ENCODE data around the gene ZNF813. TPM values are rescaled to one million over a fixed set of nuclear protein-coding genes. Genes with fewer than 3 reads are reported as not detected.
"Not testable (repeated sequence)": the region's sequence is repeated elsewhere in the genome, so short reads cannot be mapped to it uniquely, and the experiment has no call there.

Gene ZNF813
- polyA plus RNA-seq (ENCODE audit: insufficient read length in 4 of 4) = 1 to 10 TPM; 6.6 to 8.0 (median 6.9) TPM

- peak; percentile 76 to 85 (median 81) for DNase-seq (ENCODE audit: low read depth in 4 of 4, low spot score in 2 of 4)
Observed at GRCh38 chr19:53467485-53468262, at the start of gene ZNF813. TSS of gene ZNF813 (plus strand) at chr19:53467733. CDS start at chr19:53483823, 16,090 bp downstream.

DNA sequence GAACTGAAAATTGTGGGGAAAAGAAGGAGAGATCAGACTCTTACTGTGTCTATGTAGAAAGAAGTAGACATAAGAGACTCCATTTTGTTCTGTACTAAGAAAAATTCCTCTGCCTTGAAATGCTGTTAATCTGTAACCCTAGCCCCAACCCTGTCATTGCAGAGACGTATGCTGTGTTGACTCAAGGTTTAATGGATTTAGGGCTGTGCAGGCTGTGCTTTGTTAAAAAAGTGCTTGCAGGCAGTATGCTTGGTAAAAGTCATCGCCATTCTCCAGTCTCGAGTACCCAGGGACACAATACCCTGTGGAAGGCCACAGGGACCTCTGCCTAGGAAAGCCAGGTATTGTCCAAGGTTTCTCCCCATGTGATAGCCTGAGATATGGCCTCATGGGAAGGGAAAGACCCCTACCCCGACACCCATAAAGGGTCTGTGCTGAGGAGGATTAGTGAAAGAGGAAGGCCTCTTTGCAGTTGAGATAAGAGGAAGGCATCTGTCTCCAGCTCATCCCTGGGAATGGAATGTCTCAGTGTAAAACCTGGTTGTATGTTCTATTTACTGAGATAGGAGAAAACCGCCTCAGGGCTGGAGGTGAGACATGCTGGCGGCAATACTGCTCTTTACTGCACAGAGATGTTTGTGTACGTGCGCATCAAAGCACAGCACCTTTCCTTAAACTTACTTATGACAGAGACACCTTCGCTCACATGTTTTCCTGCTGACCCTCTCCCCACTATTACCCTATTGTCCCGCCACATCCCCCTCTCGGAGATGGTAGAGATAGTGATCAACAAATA is 46.8 kb upstream of the ZNF813 start:
- not testable (repeated sequence) for DNase-seq (ENCODE audit: low read depth in 4 of 4, low spot score in 2 of 4)

GRCh38 chr19:53422551-53422950 is 45.0 kb upstream of the ZNF813 start:
- DNase-seq (ENCODE audit: low read depth in 4 of 4, low spot score in 2 of 4) = no peak

- DNase-seq (ENCODE audit: low read depth in 4 of 4, low spot score in 2 of 4) = not testable (repeated sequence)
Observed at GRCh38 chr19:53423074-53423473, 44.5 kb upstream of the ZNF813 start.

DNA sequence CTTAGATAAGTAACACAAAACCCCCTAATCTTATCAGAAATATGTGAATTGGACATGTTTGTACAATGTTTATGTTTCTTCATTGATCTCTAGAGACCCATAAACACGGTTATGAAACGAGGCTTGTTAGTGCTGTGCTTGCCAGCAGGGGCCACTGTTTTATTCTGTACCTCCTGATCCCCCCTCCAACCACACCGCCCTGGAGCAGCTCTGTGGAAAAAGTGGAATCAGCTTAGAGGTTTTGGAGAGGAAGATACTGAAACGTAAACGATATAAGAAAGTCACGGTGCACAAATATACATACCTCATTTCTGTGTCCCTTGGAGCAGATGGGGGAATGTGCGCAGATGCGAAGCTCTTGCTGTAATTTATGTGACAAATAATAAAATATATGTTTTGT is 43.9 kb upstream of the ZNF813 start:
- not testable (repeated sequence) for DNase-seq (ENCODE audit: low read depth in 4 of 4, low spot score in 2 of 4)

GRCh38 chr19:53424968-53425597 is 42.5 kb upstream of the ZNF813 start:
- peak in 3 of 4 donors; percentile 50 to 76 (median 53) for DNase-seq (ENCODE audit: low read depth in 4 of 4, low spot score in 2 of 4)

DNA sequence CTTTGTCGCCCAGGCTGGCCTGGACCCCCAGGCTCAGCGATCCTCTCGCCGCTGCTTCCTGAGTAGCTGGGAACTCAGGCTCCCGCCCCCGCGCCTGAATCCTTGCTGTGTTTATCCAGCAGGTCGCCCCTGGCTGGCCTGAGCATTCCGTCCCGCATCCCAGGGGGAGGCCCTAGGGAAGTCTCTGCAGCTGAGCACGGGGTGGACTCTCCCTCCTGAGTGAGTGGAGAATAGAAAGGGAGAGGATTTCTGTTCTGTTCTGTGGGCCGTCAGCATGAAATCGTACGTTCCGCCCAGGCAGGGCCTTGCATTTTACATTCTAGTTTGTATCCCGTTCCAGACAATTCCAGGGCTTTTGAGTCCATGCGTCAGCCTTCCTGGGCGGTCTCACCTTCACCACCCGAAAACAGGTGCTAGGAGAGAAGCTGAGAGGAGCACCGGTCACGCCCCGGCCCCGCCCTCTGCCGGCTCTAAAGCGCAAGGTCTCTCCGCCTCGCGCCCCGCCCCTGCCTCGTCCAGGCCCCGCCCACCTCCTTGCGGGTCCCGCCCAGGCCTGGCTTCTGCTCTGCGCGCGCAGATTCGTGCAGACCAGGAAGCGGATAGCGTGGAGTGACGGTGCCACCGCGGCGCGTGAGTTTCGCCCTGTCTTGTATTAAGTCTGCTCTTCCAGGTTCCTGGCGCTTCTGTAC is 36.0 kb upstream of the ZNF813 start, which contains the start of gene ZNF761:
ZNF761 (plus strand) TSS at position 586 of the 689 bp plus-strand sequence. CDS start 15,285 bp downstream, outside the sequence.
- peak; percentile 73 to 84 (median 84) for DNase-seq (ENCODE audit: low read depth in 4 of 4, low spot score in 2 of 4)

- DNase-seq (ENCODE audit: low read depth in 4 of 4, low spot score in 2 of 4) = no peak
Observed at GRCh38 chr19:53432088-53432661, 35.4 kb upstream of the ZNF813 start.

DNA sequence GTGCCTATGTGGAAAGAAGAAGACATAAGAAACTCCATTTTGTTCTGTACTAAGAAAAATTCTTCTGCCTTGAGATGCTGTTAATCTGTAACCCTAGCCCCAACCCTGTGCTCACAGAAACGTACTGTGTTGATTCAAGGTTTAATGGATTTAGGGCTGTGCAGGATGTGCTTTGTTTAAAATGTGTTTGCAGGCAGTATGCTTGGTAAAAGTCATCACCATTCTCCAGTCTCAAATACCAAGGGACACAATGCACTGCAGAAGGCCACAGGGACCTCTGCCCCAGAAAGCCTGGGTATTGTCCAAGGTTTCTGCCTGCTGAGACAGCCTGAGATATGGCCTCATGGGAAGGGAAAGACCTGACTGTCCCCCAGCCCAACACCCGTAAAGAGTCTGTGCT is 23.7 kb upstream of the ZNF813 start:
- DNase-seq (ENCODE audit: low read depth in 4 of 4, low spot score in 2 of 4) = not testable (repeated sequence)

- DNase-seq (ENCODE audit: low read depth in 4 of 4, low spot score in 2 of 4) = not testable (repeated sequence)
Observed at GRCh38 chr19:53447196-53447595, 20.3 kb upstream of the ZNF813 start.

- DNase-seq (ENCODE audit: low read depth in 4 of 4, low spot score in 2 of 4) = no peak
Observed at GRCh38 chr19:53455828-53456227, 11.7 kb upstream of the ZNF813 start.

- not testable (repeated sequence) for DNase-seq (ENCODE audit: low read depth in 4 of 4, low spot score in 2 of 4)
Observed at GRCh38 chr19:53460131-53460721, 7.3 kb upstream of the ZNF813 start.

- DNase-seq (ENCODE audit: low read depth in 4 of 4, low spot score in 2 of 4) = no peak
Observed at GRCh38 chr19:53461866-53462265, 5.7 kb upstream of the ZNF813 start.

GRCh38 chr19:53462861-53463260 is 4.7 kb upstream of the ZNF813 start:
- DNase-seq (ENCODE audit: low read depth in 4 of 4, low spot score in 2 of 4) = no peak

DNA sequence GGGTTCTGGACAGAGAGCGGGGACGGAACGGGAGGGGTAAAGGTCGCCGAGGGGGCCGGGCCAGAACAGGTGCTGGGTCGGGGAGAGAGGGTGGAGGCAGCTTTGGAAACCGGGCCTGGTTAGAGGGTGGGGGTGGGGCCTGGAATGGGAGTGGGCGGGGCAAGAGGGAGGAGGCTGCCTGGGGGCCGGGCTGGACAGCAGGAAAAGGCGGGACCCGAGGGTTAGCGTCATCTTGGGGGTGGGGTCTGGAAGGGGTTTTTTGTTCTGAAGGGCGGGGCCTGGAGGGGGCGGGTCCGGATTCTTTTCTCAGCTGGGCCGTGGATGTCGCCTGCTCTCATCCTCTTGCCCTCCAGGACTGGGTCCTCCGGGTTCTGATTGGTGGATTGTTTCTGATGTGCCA is 4.3 kb upstream of the ZNF813 start:
- peak in 1 of 4 donors; percentile 19 for DNase-seq (ENCODE audit: low read depth in 4 of 4, low spot score in 2 of 4)

- DNase-seq (ENCODE audit: low read depth in 4 of 4, low spot score in 2 of 4) = peak in 1 of 4 donors; percentile 4
Observed at GRCh38 chr19:53466726-53467484, 628 bp upstream of the ZNF813 start.

DNA sequence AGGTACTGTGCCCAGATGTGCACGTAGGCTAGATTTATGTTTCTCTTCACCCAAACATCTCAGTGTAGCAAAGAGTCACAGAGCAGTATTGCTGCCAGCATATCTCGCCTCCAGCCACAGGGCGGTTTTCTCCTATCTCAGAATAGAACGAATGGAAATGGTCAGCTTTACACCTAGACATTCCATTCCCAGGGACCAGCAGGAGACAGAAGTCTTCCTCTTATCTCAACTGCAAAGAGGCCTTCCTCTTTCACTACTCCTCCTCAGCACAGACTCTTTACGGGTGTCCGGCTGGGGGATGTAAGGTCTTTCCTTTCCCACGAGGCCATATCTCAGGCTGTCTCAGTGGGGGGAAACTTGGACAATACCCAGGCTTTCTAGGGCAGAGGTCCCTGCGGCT is 1.1 kb downstream of the ZNF813 start:
- DNase-seq (ENCODE audit: low read depth in 4 of 4, low spot score in 2 of 4) = not testable (repeated sequence)

DNA sequence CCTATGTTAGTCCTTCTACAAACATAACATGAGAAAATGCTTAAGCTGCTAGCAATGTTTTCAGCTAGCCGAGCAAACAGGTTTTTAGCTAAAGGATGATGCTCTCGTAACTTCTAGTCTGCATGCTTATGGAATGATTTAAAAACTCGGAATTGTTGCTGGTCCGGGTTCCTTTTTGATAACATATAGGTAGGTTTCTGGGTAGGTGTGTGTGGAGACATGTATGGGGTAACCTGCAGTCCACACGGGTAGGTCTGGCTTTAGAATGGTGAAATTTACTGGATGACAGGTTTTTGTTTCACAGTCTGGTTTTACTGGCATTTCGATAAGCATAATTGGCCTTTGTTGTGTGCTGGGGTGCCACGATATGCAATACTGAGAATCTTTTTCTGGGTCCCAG is 4.4 kb downstream of the ZNF813 start:
- no peak for DNase-seq (ENCODE audit: low read depth in 4 of 4, low spot score in 2 of 4)

DNA sequence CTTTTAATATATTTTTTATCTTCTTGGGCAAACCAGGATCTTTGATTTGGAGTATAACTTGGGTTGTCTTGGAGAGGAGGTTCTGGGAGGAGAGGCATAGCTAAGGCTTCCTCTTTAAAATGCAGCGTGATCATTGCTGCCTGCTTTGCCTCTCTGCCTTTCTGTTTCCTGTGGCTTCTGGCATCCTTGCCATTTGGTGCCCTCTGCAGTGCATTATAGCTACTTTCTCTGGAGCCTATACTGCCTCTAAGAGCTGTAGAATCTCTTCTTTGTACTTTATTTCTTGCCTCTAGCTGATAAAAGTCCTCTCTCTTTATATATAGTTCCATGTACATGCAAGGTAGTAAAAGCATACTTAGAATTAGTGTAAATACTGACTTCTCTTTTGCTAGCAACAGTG is 7.3 kb downstream of the ZNF813 start:
- DNase-seq (ENCODE audit: low read depth in 4 of 4, low spot score in 2 of 4) = not testable (repeated sequence)

All from left renal cortex interstitium (tissue), 4 donors.